ENCODE data around the gene ETV1.

The ETV1 gene

DNA sequence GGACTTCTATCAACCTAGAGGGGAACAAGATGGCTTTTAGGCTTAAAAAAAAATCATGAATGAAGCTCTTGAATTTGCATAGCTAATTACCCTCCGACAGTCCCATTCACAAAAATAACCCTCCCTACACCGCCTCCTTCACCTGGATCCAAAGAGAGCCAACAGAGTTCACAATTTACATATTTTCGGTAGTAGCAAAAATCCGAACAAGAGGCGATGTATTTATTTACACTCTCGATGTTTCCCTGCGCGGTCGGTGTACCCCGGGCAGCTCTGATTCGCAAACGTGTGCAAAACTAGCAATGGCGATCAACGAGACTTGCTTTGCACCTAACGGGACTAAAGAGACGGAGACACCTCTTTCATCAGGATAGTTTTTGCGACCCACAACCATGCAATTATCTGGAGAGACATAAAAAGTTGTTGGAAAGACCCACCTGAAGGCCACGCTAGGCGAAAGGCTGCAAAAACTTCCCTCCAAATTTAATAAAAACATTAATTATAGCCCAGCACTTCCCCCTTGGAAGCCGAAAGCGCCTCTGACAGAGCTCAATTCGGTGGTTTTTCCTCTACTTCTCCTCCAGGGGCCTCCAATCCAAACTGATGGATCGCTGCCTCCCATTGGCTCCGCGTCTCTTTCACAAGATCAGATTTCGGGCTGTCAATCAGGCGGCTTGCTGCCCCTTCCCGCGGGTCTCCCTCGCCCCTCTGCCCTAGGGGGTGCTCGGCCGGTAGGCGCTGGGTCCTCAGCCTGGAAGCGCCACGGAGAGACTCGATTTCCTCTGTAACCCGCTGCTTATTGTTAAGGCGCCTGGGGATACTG is at the start of gene ETV1:
Gene ETV1 (minus strand): TSS at position 541 of the 823 bp plus-strand sequence. CDS start 614 bp downstream, outside the sequence.
- DNase-seq: peak; percentile 80

DNA sequence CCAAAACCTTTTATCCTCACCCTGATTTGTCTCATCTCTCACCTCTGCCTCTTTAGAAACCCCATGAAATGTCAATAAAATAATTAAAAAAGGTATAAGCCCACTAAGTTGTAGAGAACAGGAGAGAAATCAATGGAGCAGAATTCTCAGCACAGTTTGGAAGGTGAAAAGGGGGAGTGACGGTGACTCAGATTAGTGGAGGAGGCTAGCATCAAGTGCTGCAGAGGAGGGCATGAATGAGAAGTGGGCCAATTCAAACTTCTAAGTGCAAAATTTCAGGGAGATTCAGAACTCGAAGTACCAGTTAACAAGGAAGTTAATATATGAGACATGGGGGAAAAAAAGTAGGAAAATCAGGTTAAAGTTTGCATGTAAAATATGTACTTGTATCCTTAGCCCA is 34.9 kb upstream of the ETV1 start:
- DNase-seq: no peak

DNA sequence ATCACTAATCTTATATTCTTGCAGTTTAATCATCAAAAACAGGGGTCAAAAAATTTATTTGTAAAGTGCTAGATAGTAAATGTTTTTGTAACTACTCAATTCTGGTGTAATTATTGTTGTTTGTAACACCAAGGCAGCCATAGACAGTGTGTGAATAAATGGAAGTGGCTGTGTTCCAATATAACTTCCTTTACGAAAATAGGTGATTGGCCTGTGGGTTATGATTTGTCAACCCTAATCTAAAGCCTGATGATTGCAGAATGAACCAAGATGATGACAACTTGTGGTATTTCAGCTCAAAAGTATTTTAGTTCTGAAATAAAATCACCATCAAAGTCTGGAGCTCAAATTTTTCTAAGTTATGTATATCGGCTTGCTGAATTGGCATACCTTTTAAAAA is 34.4 kb upstream of the ETV1 start:
- DNase-seq: no peak

DNA sequence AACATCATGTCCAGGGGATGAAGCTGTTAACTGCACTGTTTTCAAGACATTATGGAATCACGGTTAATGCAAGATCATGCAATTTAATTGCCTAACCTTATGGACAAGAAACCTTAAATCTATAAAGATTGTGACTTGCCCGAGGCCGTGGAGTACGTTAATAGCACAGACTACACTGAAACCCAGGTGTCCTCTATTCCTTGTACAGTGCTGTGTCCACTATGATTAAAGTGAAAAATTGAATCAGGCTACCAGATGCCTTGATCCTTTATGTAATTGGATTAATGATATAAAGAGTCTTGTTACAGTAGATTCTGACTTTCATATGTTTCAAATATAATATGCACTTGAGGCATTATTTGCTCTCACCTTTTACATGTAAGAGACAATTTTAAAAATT is 33.9 kb upstream of the ETV1 start:
- no peak for DNase-seq

DNA sequence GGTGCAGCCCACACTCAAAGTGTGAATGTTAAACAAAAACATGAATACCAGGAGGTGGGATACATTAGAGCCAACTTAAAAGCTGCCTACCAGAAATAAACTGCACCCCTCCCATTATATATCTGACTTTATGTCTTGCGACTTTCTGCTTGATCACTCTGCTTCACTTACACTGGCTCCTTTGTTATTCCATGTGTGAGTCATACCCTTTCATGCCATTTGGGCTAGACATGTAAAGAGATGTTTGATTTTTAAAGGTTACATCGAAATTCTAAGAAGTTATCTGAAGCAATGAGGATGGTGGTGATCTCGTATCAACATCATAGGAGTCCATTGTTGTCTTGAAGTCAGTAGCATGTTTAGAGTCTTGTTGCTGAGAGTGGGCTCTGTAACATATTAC is 31.6 kb upstream of the ETV1 start:
- no peak for DNase-seq

DNA sequence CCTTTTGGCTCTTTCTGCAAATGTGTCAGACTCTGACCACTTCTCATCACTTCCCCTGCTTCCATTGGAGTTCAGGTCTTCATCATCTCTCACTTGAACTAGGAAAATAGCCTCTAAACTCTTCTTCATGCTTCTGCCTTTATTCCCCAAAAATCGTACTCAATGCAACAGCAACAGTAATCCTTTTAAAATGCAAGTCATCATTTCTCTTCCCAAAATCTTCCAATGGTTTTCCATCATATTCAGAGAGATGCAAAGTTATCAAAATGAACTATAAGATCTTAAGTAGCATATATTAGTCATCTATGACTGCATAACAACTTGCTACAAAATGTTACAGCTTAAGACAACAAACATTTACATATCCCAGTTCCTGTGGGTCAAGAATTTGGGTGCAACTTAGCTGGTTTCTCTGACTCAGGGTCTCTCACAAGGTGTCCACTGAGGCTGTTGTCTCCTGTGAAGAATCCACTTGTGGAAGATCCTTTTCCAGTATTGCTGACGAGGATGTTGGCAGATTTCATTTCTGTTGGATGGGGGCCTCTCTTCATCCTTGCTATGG is 31.0 kb upstream of the ETV1 start:
- DNase-seq: no peak

DNA sequence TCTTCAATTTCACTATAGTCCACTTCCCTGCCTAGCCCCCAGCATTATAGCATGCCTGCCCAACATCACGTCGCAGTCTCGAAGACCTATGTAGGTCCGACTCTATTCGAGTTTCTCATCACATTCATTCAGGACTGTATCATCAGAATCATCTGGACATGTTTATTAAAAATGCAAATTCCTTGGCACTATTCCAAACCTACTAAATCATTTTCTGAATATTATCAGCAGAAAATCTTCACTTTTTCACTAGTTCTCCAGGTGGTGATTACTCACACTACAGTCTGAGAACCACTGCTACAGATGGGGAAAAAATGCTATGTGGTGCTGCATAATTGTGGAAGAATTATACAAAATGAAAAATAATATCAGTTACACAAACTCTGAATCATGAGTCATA is 29.3 kb upstream of the ETV1 start:
- DNase-seq: no peak

DNA sequence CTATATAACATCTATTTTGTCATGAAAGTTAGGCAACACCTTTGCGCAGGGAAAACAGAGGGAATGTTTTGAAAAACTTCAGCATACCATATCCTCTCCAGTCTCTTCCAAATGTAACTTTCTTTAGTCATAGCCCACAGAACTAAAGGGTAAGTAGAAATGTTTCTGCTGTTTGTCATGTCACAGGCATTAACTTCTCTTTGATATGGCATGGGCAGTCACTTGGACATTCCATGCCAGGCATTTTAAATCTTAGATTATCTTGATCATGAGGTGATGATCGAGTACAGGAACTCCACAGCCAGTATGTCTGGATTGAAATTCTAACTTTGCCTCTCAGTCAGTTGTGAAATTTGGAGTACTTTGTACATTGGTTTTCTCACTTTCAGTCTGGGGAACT is 27.5 kb upstream of the ETV1 start:
- no peak for DNase-seq

DNA sequence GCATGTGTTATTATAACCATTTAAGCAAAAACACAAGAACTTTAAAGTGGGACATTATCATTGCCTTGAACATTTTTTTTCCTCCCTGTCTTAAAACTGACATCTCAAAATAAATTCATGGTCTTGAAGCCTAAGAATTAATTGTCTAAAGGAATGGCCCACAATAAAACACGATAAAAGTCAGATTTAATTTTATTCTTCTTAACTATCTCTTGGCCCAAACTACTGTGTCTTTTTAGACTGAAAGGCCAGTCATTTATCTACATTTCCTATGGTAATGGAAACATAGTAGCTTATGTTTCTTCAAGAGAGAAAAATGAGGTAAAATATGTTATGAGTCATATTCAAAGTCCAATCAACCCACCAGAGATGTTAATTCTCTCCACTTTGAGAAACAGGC is 24.4 kb upstream of the ETV1 start:
- no peak for DNase-seq

DNA sequence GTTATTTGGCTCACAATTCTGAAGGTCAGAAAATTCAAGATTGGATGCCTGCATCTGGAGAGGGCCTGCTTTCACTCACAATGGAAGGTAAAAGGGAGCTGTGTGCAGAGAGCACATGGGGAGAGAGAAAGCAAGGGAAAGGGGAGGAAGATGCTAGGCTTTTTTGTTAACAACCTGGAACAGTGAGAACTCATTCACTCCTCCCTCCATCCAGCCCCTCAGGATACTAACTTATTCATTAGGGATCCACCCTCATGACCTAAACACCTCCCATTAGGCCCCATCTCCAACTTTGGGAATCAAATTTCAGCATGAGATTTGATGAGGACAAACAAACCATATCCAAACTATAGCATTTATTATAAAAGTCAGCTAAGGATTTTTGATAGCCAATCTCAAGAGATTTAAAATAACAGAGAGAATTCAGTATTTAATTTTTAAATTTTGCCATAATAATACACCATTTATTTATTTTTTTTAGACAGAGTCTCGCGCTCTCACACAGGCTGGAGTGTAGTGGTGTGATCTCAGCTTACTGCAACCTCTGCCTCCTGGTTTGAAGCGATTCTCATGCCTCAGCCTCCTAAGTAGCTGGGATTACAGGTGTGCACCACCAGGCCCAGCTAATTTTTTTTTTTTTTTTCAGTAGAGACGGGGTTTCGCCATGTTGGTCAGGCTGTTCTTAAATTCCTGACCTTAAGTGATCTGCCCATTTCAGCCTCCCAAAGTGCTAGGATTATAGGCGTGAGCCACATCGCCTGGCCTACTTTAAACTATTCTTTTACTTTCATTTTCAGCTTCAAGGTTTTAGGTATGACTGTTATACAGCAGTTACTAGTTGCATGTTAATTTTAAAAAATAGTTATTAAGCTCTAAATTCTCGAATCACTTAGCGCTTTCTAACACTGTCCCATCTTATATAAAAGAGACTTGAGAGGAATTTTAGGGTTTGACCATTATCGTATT is 20.3 kb upstream of the ETV1 start:
- no peak for DNase-seq

DNA sequence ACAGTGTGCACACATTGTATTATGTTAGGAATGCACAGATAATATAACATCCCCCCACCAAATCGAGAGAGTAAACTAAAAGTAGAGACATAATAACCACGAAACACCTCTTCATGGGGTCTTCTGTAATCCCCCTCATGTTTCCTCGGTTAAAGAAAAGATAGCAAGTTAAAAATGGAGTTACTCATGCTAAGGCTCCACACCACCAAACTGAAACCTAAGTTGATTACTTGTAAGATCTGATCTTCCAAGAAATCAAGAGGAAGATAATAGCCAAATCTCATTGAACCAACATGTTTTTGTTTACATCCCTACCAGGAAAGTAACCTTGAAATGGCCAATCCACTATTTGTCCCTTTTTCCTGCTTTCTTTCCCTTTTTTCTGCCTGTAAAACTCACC is 11.7 kb upstream of the ETV1 start:
- no peak for DNase-seq

DNA sequence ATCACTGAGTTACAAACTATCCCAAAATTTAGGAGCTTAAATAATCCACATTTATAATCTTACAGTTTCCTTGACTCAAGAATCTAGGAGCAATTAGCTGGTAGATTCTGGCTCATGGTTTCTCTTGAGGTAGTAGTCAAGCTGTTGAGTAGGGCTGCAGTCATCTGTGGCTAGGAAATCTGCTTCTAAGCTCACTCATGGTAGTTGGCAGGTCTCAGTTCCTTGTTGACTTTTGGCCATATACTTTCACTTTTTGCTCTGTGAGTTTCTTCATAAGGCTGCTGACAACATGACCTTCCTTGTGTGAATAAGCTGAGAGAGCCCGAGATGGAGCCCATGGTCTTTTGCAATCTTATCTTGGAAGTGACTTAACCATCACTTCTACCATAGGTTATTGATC is 10.8 kb upstream of the ETV1 start:
- DNase-seq: no peak

DNA sequence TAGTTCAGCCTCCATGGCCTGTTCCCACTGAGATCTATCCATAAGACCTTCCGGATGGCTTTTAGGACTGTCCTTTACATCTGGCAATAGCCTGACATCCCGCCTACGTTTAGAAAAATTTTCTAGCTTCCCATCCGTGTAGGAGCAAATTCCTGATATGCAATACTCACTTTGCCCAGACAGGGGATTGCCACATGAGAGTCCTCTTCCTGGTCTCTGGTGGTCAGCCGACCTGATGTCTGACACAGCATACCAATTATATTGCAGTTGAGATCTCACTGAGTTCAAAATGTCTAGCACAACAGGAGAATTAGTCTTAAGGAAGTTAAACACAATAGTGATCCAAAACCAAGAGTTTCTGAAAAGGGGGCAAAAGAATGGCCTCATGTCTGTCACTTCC is 9.4 kb upstream of the ETV1 start:
- no peak for DNase-seq

DNA sequence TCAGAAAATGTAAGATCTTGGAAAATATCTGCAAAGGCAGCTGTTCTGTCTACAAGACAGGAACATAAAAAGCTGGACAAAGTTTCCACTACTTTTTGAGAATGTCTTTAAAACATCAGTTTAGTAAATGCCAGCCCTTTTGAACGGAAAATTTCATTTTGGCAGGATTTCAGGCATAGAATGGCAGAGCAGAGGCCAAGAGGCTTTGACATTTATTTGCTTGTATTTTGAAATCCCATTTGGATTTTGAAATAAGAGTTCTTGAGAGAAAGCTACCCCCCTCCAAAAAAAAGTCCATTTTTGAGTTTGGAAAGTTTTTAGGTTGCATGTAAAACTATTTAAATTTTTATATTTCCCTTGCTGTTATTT is 3.1 kb upstream of the ETV1 start:
- DNase-seq: no peak

DNA sequence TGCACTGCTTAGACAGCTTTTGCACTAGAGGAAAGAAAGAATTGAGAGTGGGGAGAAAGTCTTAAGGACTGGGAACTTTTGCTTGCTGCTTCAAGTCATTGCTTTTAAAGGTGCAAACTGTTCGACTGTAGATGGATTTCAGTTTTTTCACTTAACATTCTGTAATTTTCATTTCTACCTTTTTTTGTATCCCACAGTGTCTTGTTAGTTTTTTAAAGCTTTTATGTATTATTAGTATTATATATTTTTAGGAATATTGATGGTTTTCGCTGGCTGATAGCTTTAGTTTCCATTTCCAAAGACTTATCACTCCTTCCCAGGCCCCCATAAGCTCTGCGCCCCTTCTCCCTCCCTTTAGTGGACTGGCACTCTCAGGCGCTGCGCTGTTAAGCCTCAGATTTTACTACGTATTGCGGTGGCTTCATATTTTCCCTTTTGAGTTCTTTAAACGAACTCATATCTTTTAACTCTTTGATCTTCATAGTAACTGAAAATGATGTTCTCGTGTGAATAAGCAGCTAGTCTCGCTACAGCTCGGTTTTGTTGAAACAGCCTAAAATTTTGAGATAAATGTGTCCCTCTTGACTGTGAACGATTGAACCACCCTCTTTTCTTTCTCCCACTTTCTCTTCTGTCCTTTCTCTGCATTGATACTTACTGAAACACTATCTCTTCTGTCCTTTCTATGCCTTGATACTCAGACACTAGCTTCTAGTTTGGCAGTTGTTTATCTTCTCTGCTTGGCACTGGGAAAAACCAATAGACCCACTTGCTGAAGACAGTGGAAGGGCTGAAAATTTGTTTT is 2.5 kb upstream of the ETV1 start:
- DNase-seq: no peak

DNA sequence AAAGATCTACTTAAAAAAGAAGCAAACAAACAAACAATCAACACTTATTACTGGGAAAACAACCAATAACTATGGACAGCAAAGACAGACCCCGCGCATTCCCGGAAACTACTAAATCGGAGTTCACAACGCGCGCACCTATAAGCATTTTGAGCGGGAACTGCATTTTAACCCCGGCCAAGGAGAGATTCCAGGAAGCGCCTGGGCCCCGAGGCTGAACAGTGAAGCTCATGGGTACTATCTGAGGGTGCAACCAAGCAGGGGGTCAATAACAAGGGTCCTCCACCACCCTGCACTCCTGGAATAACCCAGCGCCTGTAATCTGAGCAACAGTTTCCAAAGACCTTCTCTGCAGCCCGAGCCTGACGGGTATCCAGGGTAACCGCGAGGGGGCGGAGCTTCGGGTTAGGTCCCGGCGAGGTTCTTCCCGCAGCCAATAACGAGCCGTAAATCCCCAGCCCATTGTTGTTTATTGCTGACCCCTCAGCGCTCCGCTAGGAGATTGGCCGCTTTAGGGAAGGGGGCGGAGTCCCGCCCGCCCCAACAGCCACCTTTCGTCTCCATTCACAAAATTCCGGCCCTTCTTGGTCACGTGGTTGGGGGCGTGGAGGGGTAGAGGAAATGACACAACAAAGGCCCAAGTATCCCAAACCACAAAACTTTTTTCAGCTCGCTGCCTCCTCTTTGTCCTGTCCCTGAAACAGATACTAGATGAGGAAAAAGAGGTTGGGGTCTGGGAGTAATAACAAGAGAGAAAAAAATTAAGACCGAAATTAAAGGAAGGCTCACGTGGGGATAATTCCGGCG is 1.7 kb upstream of the ETV1 start:
- DNase-seq: peak; percentile 92

DNA sequence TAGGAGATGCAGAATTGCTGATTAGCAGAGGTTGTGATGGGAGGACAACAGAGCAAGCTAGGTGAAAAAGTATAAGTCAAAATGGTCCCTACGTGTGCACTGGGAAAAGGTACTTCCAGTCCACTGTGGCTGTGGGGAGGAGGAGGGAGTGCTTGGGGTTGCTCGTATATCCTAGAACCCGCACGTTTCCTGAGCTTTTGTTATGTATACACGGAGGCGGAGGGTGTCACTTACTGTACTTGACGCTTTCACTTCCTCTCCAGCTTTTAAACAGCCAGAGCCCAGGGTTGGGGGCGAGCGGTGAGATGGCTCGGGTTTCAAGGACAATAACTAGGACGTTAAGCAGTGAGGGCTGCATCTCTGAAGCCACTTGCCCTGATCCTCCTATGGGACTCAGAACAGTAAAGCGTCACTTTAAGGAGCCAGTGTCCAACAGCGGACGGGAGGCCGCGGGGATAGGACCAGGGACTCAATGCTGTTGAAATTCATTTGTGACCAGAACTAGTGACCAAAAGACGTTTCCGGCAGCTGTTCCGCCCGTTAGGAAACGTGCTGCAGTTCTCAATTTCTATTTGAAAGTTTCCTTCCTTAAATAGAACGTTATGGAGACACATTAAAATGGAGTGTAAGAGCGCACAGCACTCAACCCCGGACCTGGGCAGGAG is 985 bp upstream of the ETV1 start:
- DNase-seq: peak; percentile 76

DNA sequence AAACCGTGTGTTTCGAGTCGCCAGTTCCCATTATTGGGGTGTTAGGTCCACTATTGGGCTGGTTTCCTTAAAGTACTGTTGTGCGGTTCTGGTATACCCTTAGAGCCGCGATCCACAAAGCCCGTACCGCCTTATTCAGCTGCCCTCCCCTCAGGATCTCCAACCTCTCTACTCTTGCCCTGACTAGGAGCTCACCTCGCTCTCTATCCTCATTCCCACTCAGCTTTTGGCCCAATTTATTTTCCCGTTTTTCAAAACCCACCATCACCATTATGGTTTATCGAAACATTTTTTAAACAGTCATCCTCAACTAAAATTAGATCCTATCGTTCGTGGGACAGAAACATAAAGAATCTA is 461 bp upstream of the ETV1 start:
- no peak for DNase-seq

DNA sequence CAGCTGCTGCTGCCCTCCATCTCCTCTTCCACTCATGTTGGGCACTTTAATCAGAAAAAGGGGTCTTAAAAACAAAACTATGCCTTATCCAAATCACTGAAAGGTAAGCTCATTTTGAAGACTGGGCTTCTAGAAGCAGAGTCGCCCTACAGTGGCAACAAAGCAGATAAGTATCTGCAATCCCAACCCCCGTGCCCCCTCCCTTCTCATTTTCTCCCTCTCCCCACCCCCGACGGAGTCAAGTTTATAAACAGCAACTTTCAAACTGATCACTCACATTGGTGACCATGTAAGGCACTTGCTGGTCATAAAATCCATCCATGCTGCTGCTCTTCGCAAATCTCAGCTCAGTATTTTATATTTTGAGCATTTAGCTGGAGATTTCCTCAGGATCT is 738 bp downstream of the ETV1 start:
- DNase-seq: no peak

DNA sequence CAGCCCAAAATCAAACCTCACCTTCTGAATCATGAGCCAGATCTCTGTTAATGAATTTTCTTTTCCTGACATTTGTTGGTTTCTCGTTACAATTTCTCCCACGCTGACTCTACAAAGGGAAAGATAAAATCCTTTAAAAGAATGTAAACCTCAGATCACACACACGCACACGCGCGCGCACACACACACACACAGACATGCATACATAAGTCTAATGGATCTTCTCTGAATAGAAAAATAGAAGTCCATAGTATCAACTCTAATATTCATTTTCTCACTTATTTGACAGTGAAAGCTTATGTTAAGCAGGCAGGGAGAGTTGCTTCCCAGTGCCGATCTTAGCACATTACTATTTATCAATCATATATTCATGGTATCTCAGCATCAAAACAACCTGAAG is 1.4 kb downstream of the ETV1 start:
- no peak for DNase-seq

DNA sequence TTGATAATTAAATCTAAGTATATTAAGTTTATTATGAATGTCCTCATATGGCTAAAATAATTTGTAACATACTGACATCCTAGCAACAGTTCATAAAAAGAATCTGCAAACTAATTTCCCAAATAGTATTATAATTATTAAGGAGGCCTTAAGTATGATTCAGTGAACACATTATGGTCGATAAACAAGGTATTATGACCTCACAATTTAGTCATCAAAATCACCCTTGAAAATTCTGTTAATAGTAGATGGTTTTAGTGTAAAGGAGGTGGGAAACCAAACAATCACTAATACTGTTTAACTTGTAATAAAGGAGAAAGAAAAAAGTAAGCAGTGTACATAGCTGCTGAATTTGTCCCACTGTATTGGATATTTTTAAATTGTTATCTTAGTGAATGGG is 2.1 kb downstream of the ETV1 start:
- DNase-seq: no peak

DNA sequence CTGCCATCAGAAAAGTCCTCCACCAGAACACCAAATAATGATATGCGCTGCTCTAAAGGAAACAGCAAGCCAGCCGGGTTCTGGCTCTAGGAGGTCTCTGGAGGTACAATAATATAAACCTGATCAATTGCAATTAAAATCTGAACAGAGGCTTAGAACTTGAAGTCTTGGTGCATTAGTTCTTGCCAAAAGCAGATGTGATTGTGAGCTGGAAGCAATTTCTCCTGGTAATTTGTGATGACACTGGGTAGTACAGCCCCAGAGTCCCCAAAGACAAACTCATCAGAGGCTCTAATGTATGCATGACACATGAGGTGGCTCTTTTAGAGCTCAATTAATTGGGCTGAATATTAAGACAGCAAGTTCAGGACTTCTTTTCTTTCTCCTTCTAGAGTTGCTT is 3.3 kb downstream of the ETV1 start:
- no peak for DNase-seq

All from DMS79 (cell line).